T47D (cell line): ENCODE data around the gene ZWINT.

Experiments
- DNase-seq, 2 experiments: peaks; one replicate each; pipeline versions ENCODE4 v3.0.0 to v3.0.0-alpha.2; 2011 to 2012; ENCODE audit warnings: low read depth in 1 of 2, low spot score in 1 of 2
- JUND ChIP-seq: IDR thresholded peaks from 2 replicates; pipeline ENCODE4 v1.6.1; 2012; ENCODE audit warnings: low read depth
- in situ Hi-C: cut with HindIII; loops from 2 replicates; pipeline ENCODE4 v1.10.0; 2016; ENCODE audit warnings: low sequenced_read_pairs, low pct_unique_long_range_greater_than_20kb

Gene ZWINT, protein sequence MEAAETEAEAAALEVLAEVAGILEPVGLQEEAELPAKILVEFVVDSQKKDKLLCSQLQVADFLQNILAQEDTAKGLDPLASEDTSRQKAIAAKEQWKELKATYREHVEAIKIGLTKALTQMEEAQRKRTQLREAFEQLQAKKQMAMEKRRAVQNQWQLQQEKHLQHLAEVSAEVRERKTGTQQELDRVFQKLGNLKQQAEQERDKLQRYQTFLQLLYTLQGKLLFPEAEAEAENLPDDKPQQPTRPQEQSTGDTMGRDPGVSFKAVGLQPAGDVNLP

GRCh38 chr10:56360967-56361612 lies at the start of gene ZWINT:
TSS of gene ZWINT (minus strand) at chr10:56361259. CDS start at chr10:56361236, 23 bp downstream.
- peak; percentile 81 to 99 for DNase-seq
- TF ChIP-seq JUND = no peak
- in situ Hi-C loops = no loop called here

DNA sequence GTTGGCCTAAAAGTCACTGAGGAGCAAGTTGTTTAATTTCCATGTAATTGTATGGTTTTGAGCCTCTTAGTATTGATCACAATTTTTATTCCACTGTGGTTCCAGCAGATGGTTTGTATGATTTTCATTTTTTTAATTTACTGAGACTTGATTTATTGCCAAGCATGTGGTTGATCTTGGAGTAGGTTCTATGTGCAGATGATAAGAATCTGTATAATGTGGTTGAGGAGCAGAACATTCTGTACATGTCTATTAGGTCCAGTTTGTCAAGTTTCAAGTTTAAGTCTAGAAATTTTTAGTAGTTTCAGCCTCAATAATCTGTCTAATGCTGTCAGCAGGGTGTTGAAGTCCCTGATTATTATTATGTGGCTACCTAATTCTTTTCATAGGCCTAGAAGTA lies 22.7 kb upstream of the ZWINT start:
- peak in 1 of 2 experiments; percentile 56 for DNase-seq
- in situ Hi-C loops = no loop called here
- TF ChIP-seq JUND = no peak

- no peak for TF ChIP-seq JUND
- in situ Hi-C loops = no loop called here
- DNase-seq = peak in 1 of 2 experiments; percentile 47
Measured at GRCh38 chr10:56370217-56371113, 9.4 kb upstream of the ZWINT start.

DNA sequence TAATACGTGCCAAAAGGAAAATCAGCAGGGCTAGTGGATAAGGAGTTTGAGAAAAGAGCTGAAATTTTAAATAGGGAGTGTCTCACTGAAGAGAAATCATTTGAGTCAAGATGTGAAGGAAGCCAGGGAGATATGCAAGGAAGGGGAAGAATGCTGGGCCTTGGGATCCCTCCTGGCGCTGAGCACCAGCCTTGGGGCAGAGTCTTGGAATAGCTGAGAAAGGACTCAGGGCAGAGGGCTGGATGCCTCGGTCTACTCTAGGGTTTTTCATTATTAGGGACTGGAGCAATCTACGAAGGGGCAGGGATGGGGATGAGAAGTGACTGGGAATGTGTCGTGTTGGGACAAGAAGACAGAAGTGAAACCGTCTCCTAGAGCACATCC lies 484 bp downstream of the ZWINT start:
- DNase-seq = no peak
- no peak for TF ChIP-seq JUND
- in situ Hi-C loops = no loop called here

- in situ Hi-C loops = no loop called here
- TF ChIP-seq JUND = no peak
- DNase-seq = no peak
Measured at GRCh38 chr10:56359837-56360236, 1.2 kb downstream of the ZWINT start.

DNA sequence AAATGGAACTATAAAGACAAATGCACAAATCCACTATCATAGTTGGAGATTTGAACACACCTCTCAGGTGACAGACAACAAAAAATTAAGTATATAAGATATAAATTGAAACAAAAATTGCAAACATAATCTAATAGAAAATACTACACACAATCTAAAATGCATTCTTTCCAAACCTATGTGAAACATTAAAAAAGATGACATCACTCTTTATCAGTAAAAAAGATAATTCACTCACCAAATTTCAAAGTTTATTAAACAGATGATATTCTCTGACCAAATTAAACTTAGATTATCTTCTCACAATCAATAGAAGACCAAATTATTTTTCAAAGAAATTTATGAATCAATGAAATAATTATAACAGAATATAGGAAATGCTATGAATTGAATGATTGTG lies 4.0 kb downstream of the ZWINT start:
- DNase-seq = no peak
- in situ Hi-C loops = no loop called here
- TF ChIP-seq JUND = no peak

DNA sequence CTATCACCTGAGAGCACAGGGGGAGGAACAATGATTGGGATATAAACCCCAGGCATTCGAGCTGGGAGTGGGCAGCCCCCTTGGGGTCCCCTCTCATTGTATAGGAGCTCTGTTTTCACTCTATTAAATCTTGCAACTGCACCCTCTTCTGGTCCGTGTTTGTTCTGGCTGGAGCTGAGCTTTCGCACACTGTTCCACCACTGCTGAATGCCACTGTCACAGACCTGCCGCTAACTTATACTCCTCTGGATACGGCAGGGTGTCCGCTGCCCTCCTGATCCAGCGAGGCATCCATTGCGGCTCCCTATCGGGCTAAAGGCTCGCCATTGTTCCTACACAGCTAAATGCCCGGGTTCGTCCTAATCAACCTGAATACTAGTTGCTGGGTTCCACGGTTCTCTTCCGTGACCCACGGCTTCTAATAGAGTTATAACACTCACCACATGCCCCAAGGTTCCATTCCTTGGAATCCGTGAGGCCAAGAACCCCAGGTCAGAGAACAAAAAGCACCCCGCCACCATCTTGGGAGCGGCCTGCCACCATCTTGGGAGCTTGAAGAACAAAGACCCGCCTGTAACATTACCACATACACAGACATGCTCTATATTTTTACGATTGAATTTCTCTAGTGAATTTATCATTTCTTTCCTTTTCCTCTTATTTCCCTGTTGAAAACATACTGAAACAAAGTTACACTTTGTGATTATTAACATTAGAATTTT lies 9.0 kb downstream of the ZWINT start:
- no peak for DNase-seq
- in situ Hi-C loops = no loop called here
- no peak for TF ChIP-seq JUND

GRCh38 chr10:56349611-56350010 lies 11.4 kb downstream of the ZWINT start:
- TF ChIP-seq JUND = no peak
- in situ Hi-C loops = no loop called here

DNA sequence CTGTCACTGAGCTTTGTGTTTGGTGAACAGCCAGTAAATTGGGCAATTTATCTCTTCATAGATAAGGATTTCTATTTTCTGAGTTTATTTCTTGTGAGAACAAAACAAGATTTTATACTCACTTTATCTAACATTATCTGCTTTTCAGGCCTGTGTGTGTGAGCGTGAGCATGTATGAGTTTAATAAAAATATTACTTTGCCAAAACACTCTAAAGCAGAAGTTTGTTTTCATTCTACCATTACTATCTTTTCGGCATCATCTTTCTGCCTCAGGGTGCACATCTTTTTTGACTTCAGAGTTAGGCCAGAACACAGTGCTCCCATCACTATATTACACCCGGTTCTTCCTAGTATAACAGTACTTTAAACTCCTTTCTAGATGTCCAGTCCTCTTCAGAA lies 13.0 kb downstream of the ZWINT start:
- no peak for TF ChIP-seq JUND
- no peak for DNase-seq
- in situ Hi-C loops = no loop called here

More at GRCh38 chr10:56349611-56350010, 11.4 kb downstream of the ZWINT start:
- peak in 1 of 2 experiments; percentile 32 for DNase-seq

GRCh38 chr10:56346845-56347415 lies 14.1 kb downstream of the ZWINT start:
- DNase-seq = no peak
- no peak for TF ChIP-seq JUND
- in situ Hi-C loops = no loop called here

- in situ Hi-C loops = no loop called here
- TF ChIP-seq JUND = no peak
- no peak for DNase-seq
Measured at GRCh38 chr10:56341612-56342011, 19.4 kb downstream of the ZWINT start.

GRCh38 chr10:56329961-56330360 lies 31.1 kb downstream of the ZWINT start:
- DNase-seq = no peak
- in situ Hi-C loops = no loop called here
- TF ChIP-seq JUND = no peak
